ENCODE data around the gene LILRB1.

DNA sequence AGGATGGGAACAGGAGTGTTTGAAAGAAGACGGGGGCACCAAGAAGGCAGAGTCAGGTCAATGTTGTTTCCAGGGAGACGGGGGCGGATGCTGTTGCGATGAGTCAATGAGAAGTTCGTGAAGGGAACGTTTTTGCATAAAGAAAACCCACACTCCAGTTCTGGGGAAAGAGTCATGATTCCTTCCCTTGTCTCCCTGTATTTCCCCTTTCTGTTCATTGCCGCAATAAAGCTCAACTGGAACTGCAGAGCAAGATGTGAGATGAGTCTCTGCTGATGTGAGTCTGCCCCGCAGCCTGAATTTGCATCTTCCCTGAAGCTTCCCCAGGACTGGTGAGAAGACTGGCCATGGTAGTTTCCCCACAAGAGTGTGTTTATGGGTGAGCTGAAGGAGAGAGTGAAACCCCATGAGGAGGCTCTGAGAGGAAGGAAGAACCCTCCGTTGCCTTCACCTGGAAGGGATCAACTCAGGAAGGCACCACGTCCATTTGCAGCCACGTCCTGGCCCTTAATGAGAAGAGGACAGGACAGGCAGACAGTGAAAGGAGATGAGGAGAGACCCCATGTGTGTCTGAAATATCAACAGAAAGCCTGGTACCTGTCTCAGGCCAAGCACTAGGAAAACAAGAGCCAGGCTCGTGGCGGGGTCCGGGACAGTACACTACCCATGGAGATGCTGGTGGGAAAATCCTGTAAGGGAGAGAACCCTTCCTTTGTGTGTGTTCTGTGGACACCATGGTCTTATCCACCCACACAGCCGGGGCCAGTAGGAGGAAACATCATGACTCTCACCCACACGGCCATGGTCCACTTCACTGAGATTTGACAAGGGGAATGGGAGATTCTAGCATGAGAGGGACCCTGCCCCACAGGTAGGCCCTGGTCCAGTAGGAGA, 23.1 kb upstream of the LILRB1 start:
- TF ChIP-seq, protein P1, sequence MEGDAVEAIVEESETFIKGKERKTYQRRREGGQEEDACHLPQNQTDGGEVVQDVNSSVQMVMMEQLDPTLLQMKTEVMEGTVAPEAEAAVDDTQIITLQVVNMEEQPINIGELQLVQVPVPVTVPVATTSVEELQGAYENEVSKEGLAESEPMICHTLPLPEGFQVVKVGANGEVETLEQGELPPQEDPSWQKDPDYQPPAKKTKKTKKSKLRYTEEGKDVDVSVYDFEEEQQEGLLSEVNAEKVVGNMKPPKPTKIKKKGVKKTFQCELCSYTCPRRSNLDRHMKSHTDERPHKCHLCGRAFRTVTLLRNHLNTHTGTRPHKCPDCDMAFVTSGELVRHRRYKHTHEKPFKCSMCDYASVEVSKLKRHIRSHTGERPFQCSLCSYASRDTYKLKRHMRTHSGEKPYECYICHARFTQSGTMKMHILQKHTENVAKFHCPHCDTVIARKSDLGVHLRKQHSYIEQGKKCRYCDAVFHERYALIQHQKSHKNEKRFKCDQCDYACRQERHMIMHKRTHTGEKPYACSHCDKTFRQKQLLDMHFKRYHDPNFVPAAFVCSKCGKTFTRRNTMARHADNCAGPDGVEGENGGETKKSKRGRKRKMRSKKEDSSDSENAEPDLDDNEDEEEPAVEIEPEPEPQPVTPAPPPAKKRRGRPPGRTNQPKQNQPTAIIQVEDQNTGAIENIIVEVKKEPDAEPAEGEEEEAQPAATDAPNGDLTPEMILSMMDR (IDR thresholded peaks at IDR 0.05): no peak
- TF ChIP-seq EP300 (IDR thresholded peaks at IDR 0.05): no peak
- TF ChIP-seq POLR2AphosphoS5 (IDR thresholded peaks at IDR 0.05): no peak
